ENCODE results near the gene LCN15. TPM values are rescaled to one million over a fixed set of nuclear protein-coding genes. Genes with fewer than 3 reads are reported as not detected.

The LCN15 gene
- total RNA-seq, 6 experiments from 2014 or later = not detected

DNA sequence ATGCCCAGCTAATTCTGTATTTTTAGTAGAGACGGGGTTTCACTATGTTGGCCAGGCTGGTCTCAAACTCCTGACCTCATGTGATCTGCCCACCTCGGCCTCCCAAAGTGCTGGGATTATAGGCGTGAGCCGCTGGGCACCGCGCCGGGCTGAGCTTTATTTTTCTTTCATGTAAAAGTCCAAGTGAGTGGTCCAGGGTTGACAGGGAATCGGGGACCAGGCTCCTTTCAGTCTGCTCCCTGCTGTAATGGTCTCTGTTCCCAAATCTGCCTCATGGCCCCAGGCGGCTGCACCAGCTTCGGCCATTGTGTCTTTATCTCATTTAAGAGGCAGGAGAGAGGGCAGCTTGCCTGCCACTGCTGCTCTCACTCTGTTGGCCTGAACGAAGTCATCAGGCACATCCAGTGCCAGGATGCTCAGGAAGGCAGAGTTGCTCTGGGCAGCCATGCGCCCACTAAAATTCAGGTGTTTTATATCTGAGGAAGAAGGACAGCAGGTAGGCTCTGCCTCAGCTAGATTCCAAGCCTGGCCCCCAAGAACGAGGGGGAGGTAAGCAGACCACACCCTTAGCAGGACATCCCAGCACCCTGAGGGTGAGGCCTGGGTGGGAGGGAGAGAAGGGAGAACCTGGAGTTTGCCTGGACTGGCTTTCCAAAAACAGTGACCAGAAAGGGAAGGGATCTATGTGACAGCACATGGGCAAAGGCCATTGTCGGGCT lies 30.1 kb upstream of the LCN15 start:
- no peak for ATAC-seq
- Histone ChIP-seq H3K9me3 (no peaks in the 10 kb centered on the region), H3K4me1 (peaks cover 0 to 31% (median 15%) of the 10 kb centered on the region in 4 donors), H3K36me3 (no peaks in the 10 kb centered on the region), H3K27ac (no peak overlapping the region), H3K27me3 (no peaks in the 10 kb centered on the region), H3K4me3 (no peak overlapping the region)
- no peak for TF ChIP-seq POLR2A (IDR thresholded peaks at IDR 0.05)
- TF ChIP-seq, protein P1, sequence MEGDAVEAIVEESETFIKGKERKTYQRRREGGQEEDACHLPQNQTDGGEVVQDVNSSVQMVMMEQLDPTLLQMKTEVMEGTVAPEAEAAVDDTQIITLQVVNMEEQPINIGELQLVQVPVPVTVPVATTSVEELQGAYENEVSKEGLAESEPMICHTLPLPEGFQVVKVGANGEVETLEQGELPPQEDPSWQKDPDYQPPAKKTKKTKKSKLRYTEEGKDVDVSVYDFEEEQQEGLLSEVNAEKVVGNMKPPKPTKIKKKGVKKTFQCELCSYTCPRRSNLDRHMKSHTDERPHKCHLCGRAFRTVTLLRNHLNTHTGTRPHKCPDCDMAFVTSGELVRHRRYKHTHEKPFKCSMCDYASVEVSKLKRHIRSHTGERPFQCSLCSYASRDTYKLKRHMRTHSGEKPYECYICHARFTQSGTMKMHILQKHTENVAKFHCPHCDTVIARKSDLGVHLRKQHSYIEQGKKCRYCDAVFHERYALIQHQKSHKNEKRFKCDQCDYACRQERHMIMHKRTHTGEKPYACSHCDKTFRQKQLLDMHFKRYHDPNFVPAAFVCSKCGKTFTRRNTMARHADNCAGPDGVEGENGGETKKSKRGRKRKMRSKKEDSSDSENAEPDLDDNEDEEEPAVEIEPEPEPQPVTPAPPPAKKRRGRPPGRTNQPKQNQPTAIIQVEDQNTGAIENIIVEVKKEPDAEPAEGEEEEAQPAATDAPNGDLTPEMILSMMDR (IDR thresholded peaks at IDR 0.05) = no peak
- intact Hi-C loops (cut with DNase I) = no loop called here
- DNase-seq = no peak
- 49% methylated on average over 4 of the region's 14 CpGs for WGBS (ENCODE audit: insufficient coverage, low coverage, low lambda C conversion rate, missing lambda C conversion rate)

DNA sequence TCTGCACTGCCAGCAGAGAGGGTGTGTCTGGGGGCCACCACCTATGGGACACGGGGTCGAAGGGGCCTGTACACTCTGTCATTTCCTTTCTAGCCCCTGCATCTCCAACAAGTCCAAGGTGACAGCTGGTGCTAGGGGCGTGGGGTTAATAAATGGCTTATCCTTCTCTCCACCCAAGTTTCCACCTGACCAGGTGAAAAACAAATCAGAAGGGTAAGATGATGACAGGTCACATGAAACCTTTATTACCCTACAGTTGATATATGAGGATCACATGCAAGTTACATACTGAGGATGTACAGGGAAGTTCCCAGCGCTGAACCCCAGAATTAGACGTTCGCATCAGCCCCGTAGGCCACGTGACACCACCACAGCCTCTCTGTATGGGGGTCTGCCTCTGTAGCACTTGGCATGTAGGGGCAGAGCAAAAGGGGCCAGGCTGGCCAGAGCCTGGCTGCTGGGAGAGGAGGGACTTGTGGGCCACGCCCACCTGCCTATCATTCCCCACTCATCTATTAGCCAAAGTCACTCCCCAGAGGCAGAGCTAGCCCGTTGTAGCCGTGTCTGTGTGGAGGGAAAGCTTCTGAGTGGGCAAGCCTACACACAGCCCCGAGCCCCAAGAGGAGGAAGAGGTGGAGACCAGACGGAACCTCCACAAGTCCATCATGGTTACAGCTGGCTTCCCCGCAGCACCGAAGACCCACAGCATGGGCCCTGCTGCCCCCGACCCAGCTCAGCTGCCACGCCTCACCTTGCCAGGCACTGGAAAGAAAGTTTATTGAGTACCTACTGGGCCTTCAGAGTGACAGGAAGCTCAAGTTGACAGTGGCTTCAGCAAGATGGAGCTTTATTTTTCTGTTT lies 29.0 kb upstream of the LCN15 start:
- no peak overlapping the region for H3K27ac ChIP-seq
- no peak for DNase-seq
- H3K4me3 ChIP-seq = no peak overlapping the region
- no peak for ATAC-seq
- no peaks in the 10 kb centered on the region for H3K27me3 ChIP-seq
- intact Hi-C loops (cut with DNase I) = no loop called here
- peaks cover 0 to 25% (median 11%) of the 10 kb centered on the region in 4 donors for H3K4me1 ChIP-seq
- WGBS (ENCODE audit: insufficient coverage, low coverage, low lambda C conversion rate, missing lambda C conversion rate) = 88% methylated on average over 5 of the region's 17 CpGs
- no peaks in the 10 kb centered on the region for H3K9me3 ChIP-seq
- no peaks in the 10 kb centered on the region for H3K36me3 ChIP-seq
- TF ChIP-seq, protein P1 (IDR thresholded peaks at IDR 0.05) = no peak
- no peak for TF ChIP-seq POLR2A (IDR thresholded peaks at IDR 0.05)

DNA sequence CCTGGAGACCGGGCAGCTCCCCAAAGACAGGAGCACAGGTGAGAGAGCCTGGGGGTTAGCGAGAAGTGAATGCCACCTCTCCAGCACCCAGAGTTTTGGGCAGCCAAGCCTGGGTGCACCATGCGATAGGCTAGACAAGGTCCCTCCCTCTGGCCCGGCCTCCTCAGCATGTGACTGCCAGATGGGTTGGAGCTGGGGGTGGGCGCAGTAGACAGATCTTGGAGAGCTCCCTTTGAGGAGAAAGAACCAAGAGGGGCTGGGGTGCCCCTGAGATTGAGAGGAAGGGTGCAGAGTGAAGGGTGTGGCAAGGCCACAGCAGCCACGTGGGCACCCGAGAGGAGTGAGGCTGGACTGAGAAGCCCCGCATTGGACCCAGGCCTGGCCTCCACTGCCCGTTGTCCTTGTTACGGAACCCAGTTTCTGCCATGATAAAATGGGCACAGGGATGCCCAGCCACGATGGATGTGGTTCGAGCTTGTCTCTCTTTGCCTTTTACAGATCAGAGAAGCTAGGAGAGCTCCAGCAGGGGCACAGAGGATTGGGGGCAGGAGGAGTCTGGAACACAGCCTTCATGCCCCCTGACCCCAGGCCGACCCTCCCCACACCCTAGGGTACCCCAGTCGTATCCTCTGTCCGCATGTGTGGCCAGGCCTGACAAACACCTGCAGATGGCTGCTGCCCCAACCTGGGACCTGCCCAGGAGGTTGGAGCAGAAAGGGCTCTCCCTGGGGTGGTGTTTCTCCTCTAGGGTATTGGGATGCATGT lies 28.2 kb upstream of the LCN15 start:
- no peaks in the 10 kb centered on the region for H3K27me3 ChIP-seq
- peaks cover 0 to 33% (median 11%) of the 10 kb centered on the region in 4 donors for H3K4me1 ChIP-seq
- no peak overlapping the region for H3K27ac ChIP-seq
- H3K36me3 ChIP-seq = no peaks in the 10 kb centered on the region
- no peak overlapping the region for H3K4me3 ChIP-seq
- no peak for ATAC-seq
- DNase-seq = peak in 1 of 3 donors; percentile 61
- H3K9me3 ChIP-seq = no peaks in the 10 kb centered on the region
- WGBS (ENCODE audit: insufficient coverage, low coverage, low lambda C conversion rate, missing lambda C conversion rate) = 70% methylated on average over 6 of the region's 15 CpGs
- intact Hi-C loops (cut with DNase I) = no loop called here
- TF ChIP-seq, protein P1 (IDR thresholded peaks at IDR 0.05) = no peak
- no peak for TF ChIP-seq POLR2A (IDR thresholded peaks at IDR 0.05)

DNA sequence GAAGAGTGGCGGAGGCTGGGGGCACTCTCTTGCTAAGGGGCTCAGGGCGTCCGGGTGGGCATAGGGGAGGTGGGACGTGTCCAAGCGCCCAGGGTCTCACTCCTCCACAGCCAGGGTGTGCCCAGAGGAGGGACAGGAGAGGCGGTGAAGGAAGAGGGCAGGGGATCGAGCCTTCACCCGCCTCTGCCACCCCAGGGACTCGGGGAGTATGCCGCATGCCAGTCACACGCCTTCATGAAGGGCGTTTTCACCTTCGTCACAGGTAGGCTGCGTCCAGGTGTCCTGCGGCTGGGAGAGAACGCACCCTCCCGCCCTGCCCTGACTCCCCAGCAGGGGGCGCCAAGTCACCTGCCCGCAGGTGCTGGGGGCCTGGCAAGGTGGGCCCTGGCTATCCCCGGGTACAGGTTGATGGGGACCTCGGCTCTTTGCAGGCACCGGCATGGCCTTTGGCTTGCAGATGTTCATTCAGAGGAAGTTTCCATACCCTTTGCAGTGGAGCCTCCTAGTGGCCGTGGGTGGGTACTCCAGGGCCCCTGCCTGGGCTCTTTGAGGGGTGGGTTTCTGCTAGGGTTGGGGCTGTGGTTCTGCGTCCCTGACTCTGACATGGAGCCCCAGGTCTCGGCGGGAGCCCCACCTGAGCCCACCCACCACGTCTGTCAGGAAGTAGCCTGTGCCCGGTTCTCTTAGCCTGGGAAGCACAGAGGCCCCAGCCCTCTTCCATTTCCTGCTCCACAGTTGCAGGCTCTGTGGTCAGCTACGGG lies 27.4 kb upstream of the LCN15 start:
- TF ChIP-seq POLR2A (IDR thresholded peaks at IDR 0.05) = no peak
- TF ChIP-seq, protein P1 (IDR thresholded peaks at IDR 0.05) = peak; percentile 90 to 96 (median 92)
- no peaks in the 10 kb centered on the region for H3K9me3 ChIP-seq
- DNase-seq (peak; percentile 72 to 80 (median 79)), ATAC-seq (peak; percentile 22 to 34 (median 32))
- H3K27ac ChIP-seq = peak overlapping the region; percentile 84 to 90 (median 84)
- no peaks in the 10 kb centered on the region for H3K36me3 ChIP-seq
- 8% methylated on average over 15 of the region's 29 CpGs for WGBS (ENCODE audit: insufficient coverage, low coverage, low lambda C conversion rate, missing lambda C conversion rate)
- H3K4me3 ChIP-seq = peak overlapping the region; percentile 73 to 80 (median 78)
- peaks cover 0 to 40% (median 13%) of the 10 kb centered on the region in 4 donors for H3K4me1 ChIP-seq
- H3K27me3 ChIP-seq = no peaks in the 10 kb centered on the region
- intact Hi-C loops (cut with DNase I) = no loop called here
